ENCODE results near the gene RXFP4. TPM values are rescaled to one million over a fixed set of nuclear protein-coding genes. Genes with fewer than 3 reads are reported as not detected.

The RXFP4 gene
- total and polyA plus RNA-seq, 9 of the 15 experiments (the other 6 are each of a cell fraction or from before 2014, with no cell fraction given): 0.64 TPM; not detected in 8

GRCh38 chr1:155964193-155964592 lies 22.8 kb downstream of the RXFP4 start (continued):
- TF ChIP-seq LCOR (CRISPR knock-in tag; IDR thresholded peaks at IDR 0.05) (no peak), NELFE (IDR thresholded peaks at IDR 0.05; ENCODE audit: insufficient read depth, insufficient read length) (no peak), HLTF (IDR thresholded peaks at IDR 0.05) (no peak)

DNA sequence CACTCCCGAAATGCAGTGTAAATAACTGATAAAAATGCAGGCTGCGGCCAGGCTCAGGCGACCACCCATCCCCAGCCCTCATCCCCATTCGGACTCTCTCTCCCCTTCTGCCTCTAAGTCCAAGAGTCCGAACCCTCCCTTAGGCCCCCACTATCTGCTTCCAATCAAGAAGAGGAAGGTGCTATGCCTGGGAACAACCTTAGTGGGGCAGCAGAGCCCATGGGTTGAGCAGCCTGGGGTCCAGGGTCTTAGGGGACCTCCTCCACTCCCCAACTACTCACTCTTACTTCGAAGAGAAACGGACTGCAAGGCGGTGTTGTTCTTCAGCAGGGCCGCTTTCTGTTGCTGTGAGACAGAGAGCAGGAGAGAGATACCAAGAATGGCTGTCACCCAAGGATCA lies 24.7 kb downstream of the RXFP4 start:
- H4K20me1 ChIP-seq (replicated peaks; ENCODE audit: control insufficient read depth, insufficient read depth, low read length): peaks cover 11% of the 10 kb centered on the region; the same call in 1 of the 2 replicates
- H3K4me1 ChIP-seq (replicated peaks in 1 of 2; ENCODE audit: control insufficient read depth in 2 of 2, insufficient read depth in 2 of 2, low read length in 2 of 2): peaks cover 19 to 48% of the 10 kb centered on the region in 2 experiments
- peaks cover 50% of the 10 kb centered on the region for H3K79me2 ChIP-seq (ENCODE audit: control insufficient read depth, insufficient read depth, low read length)
- no peak overlapping the region for H3K4me2 ChIP-seq (ENCODE audit: insufficient read depth, low read length)
- H3K9me1 ChIP-seq (ENCODE audit: control insufficient read depth, insufficient read depth, low read length): peaks cover 5% of the 10 kb centered on the region
- ATAC-seq (0 out of 3 replicates have a peak, but pooled peaks have one; percentile 6), DNase-seq (ENCODE audit: extremely low read depth in 1 of 4, low spot score in 3 of 4) (peak in 1 of 4 experiments; percentile 36), FAIRE-seq (peak; percentile 68)
- no peaks in the 10 kb centered on the region for H3K27me3 ChIP-seq (ENCODE audit: control insufficient read depth in 2 of 2, insufficient read depth in 2 of 2, low read length in 2 of 2)
- H3K4me3 ChIP-seq: no peak overlapping the region
- BruUV-seq (replicated peaks): no TSS peak
- intact Hi-C loops (cut with micrococcal nuclease): no loop called here
- no peak overlapping the region for H3K9ac ChIP-seq (ENCODE audit: insufficient read depth in 1 of 2, low read depth in 2 of 2, low read length in 2 of 2)
- in situ Hi-C loops (cut with MboI): no loop called here
- no peak overlapping the region for H2AFZ ChIP-seq (ENCODE audit: low read depth, low read length)
- H3K9me3 ChIP-seq (replicated peaks; ENCODE audit: control insufficient read depth, insufficient read depth, low read depth, low read length): no peaks in the 10 kb centered on the region
- H3K36me3 ChIP-seq (ENCODE audit: control insufficient read depth, insufficient read depth, low read length): peaks cover 84% of the 10 kb centered on the region; the same call in 2 of the 3 replicates
- 89% methylated on average over 9 of the region's 9 CpGs for WGBS (ENCODE audit: insufficient coverage, low coverage, missing lambda C conversion rate)
- CTCF ChIA-PET (ENCODE audit: low intra/inter-chr PET ratio): interaction anchor here (1.2 kb wide), 1 partner anchor 87 kb away, joined by 4 read pairs; the partner anchor contains the start of gene UBQLN4
- POLR2A ChIA-PET: interaction anchor here (0.9 to 6.0 kb wide), 2 partner anchors 11 to 76 kb away, joined by 3 to 41 read pairs; partner anchors contain the start of gene ARHGEF2
- H3K27ac ChIP-seq (ENCODE audit: extremely low read depth, low read depth, low read length): no peak overlapping the region
- TF ChIP-seq ZNF3 (CRISPR knock-in tag; IDR thresholded peaks at IDR 0.05) (no peak), RAD21 (CRISPR knock-in tag; conservative IDR thresholded peaks at IDR 0.05 in 1 of 2, IDR thresholded peaks at IDR 0.05 in 1 of 2) (peak; percentile 22 to 56; a peak in 3 of 4 replicates), KDM1A (IDR thresholded peaks at IDR 0.05) (no peak), GATA2 (CRISPR knock-in tag; IDR thresholded peaks at IDR 0.05) (peak; percentile 66; the same call in 1 of the 2 replicates), ARID2 (IDR thresholded peaks at IDR 0.05) (0 out of 2 replicates have a peak, but pooled peaks have one; percentile 18)
- TF ChIP-seq, protein P1, sequence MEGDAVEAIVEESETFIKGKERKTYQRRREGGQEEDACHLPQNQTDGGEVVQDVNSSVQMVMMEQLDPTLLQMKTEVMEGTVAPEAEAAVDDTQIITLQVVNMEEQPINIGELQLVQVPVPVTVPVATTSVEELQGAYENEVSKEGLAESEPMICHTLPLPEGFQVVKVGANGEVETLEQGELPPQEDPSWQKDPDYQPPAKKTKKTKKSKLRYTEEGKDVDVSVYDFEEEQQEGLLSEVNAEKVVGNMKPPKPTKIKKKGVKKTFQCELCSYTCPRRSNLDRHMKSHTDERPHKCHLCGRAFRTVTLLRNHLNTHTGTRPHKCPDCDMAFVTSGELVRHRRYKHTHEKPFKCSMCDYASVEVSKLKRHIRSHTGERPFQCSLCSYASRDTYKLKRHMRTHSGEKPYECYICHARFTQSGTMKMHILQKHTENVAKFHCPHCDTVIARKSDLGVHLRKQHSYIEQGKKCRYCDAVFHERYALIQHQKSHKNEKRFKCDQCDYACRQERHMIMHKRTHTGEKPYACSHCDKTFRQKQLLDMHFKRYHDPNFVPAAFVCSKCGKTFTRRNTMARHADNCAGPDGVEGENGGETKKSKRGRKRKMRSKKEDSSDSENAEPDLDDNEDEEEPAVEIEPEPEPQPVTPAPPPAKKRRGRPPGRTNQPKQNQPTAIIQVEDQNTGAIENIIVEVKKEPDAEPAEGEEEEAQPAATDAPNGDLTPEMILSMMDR (IDR thresholded peaks at IDR 0.05 in 2 of 3, conservative IDR thresholded peaks at IDR 0.05 in 1 of 3; ENCODE audit: insufficient read depth in 2 of 3, low read depth in 1 of 3, low read length in 3 of 3): peak; percentile 54 to 65 (median 56); a peak in 5 of 6 replicates
- TF ChIP-seq, protein P2, sequence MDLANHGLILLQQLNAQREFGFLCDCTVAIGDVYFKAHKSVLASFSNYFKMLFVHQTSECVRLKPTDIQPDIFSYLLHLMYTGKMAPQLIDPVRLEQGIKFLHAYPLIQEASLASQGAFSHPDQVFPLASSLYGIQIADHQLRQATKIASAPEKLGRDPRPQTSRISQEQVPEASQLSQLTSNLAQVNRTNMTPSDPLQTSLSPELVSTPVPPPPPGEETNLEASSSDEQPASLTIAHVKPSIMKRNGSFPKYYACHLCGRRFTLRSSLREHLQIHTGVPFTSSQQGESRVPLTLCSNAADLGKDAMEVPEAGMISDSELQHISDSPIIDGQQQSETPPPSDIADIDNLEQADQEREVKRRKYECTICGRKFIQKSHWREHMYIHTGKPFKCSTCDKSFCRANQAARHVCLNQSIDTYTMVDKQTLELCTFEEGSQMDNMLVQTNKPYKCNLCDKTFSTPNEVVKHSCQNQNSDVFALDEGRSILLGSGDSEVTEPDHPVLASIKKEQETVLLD (IDR thresholded peaks at IDR 0.05): no peak
